T-helper 2 cell treated with Interferon-gamma antibody and Interleukin-4, amounts not matched to agents 100 ng/mL and 5 ng/mL, for 36 hours (primary cell): Measurements from ENCODE around the gene SLC11A1. TPM values are rescaled to one million over a fixed set of nuclear protein-coding genes. Genes with fewer than 3 reads are reported as not detected.

ENCODE experiments used
- intact Hi-C: fragments of 100-400 bp; cut with micrococcal nuclease; formaldehyde crosslinking; loops from one replicate; pipeline ENCODE4 v1.15.1; 2023
- total RNA-seq: library from RNA; stranded (reverse); gene quantifications from 2 replicates; pipeline ENCODE4 v1.2.3, GENCODE V29; 2022

The SLC11A1 gene
- total RNA-seq, 1 donor from 2014 or later: 0.16 TPM

DNA sequence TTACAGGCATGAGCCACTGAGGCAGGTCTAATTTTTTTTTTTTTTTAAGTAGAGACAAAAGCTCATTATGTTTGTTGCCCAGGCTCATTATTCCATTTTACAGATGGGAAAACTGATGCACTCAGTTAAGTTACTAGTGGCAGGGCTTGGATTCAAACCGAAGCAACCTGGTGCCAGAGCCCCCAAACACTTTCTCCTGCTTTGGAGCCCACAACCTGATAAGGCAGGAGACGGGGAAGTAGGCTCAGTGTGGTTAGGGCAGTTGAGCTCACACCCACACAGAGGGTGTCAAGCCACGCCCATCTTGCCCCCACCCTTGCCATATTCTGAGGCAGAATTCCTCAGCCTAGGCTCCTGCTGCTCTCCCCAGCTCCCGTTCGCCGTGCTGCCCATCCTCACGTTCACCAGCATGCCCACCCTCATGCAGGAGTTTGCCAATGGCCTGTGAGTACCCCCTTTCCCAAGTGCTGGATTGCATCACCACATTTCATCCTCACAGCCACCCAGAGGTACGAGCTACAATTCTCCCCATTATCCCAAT lies 11.7 kb downstream of the SLC11A1 start:
- intact Hi-C loops: no loop called here

DNA sequence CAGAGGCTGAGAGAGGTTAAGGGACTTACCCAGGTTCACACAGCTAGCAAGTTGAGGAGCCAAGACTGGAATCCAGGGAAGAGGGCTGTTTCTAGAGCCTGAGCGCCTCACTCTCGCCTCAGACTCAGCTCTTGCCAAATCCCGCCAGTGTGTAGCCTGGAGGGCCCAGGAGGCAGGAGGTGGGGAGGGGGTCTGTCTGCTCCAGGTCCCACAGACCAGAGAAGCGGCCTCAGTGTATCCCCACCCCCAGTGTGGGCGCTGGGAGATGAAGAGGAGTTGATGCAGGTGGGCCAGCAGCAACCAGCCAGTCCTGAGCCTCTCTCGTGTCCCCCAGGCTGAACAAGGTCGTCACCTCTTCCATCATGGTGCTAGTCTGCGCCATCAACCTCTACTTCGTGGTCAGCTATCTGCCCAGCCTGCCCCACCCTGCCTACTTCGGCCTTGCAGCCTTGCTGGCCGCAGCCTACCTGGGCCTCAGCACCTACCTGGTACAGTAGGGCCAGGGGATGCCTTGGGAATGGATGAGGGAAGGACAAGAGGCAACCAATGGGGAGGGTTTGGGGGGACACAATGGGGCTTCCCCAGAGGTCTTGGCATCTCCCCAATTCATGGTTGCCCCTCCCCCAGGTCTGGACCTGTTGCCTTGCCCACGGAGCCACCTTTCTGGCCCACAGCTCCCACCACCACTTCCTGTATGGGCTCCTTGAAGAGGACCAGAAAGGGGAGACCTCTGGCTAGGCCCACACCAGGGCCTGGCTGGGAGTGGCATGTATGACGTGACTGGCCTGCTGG lies 12.4 kb downstream of the SLC11A1 start:
- intact Hi-C loops: loop anchor here (5.0 kb wide), 2 partner anchors 503 to 783 kb away; partner anchors contain the start of genes CNPPD1 and RETREG2

- intact Hi-C loops: loop anchor here (5.0 kb wide), 2 partner anchors 502 to 782 kb away; partner anchors contain the start of genes CNPPD1 and RETREG2
Measured at GRCh38 chr2:218395090-218395444, 13.0 kb downstream of the SLC11A1 start.

DNA sequence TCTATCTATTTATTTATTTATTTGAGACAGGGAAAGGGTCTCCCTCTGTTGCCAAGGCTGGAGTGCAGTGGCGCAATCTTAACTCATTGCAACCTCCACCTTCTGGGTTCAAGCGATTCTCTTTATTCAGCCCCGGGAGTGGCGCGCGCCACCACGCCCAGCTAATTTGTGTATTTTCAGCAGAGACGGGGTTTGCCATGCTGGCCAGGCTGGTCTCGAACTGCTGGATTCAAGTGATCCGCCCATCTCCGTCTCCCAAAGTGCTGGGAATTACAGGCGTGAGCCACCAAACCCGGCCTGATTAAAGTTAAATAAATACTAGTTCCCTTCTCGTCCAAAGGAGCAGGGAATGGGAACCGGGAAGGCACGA lies 13.4 kb downstream of the SLC11A1 start:
- intact Hi-C loops: loop anchor here (5.0 kb wide), 2 partner anchors 502 to 782 kb away; partner anchors contain the start of genes CNPPD1 and RETREG2

GRCh38 chr2:218395826-218396687 lies 14.0 kb downstream of the SLC11A1 start:
- intact Hi-C loops: loop anchor here (1.0 to 5.0 kb wide), 11 partner anchors 10 to 992 kb away; partner anchors contain the start of genes AAMP, ARPC2, BCS1L and CNOT9

DNA sequence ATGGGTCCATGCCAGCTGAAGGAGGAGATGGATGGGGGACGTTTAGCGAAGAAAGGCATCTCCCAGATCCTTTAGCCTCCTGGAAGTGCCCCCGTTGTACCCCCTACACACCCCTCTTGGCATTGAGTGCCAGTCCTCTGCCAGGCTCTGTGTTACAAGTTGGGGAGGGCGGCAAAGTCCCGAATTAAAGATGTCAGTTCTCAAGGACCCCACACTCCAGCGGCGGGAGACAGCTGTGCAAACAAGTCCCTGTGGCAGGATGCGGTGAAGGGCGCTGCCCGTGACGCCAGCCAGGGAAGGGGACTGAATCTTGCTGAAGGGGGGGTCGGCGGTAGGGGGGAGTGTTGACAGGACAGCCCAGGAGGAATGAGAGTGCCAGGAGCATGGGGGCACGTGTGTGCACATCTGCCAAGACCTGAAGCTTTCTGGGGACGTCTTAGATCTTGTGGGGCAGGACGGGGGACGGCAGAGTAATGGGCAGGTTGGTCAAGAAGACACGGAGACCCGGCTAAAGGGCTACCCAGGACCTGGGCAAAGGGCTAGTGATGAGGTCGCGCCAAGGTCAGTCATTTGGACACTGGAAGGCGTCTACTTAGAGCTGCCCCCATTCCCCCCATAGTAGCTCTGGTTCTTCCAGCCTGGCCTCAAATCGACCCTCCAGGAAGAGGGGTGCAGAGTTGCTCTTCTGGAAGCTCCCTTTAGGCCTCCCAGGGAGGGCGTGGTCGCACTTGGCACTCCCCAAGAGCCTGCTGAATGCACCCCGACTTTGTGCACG lies 14.8 kb downstream of the SLC11A1 start:
- intact Hi-C loops: loop anchor here (1.0 to 5.0 kb wide), 11 partner anchors 9 to 991 kb away; partner anchors contain the start of genes AAMP, ARPC2, BCS1L and CNOT9

- intact Hi-C loops: loop anchor here (2.0 to 5.0 kb wide), 3 partner anchors 181 to 780 kb away; partner anchors contain the start of genes ARPC2, CNPPD1 and RETREG2
Measured at GRCh38 chr2:218397463-218397819, 15.4 kb downstream of the SLC11A1 start.

DNA sequence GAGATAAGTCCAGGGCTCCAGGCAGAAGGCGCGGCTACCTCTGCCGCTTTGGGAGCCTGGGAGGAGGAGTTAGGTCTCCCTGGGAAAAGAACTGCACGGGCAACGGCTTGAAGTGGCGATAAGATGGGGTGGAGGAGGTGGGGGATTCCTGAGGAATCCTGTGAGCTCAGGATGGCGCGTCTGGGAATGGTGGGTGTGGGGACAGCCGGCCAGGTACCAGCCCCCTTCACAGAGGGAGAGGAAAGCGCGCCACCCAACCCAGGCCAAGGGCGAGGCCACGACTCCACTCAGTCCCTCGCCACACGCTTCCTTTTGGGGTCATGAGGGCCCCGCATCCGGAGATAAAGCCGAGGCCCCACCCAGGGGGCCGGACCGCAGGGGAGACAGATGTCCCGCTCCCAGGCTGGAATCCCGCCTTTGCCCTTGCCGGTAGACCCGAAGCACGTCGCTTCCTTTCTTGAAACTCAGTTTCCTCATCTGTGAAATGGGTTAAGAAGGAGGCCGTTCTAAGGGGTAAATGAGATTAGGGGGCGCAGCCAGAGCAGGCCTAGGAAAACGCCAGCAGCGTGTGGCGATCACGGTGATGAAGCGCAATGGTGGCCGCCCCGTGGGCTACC lies 15.9 kb downstream of the SLC11A1 start:
- intact Hi-C loops: loop anchor here (2.0 to 5.0 kb wide), 3 partner anchors 181 to 779 kb away; partner anchors contain the start of genes ARPC2, CNPPD1 and RETREG2

DNA sequence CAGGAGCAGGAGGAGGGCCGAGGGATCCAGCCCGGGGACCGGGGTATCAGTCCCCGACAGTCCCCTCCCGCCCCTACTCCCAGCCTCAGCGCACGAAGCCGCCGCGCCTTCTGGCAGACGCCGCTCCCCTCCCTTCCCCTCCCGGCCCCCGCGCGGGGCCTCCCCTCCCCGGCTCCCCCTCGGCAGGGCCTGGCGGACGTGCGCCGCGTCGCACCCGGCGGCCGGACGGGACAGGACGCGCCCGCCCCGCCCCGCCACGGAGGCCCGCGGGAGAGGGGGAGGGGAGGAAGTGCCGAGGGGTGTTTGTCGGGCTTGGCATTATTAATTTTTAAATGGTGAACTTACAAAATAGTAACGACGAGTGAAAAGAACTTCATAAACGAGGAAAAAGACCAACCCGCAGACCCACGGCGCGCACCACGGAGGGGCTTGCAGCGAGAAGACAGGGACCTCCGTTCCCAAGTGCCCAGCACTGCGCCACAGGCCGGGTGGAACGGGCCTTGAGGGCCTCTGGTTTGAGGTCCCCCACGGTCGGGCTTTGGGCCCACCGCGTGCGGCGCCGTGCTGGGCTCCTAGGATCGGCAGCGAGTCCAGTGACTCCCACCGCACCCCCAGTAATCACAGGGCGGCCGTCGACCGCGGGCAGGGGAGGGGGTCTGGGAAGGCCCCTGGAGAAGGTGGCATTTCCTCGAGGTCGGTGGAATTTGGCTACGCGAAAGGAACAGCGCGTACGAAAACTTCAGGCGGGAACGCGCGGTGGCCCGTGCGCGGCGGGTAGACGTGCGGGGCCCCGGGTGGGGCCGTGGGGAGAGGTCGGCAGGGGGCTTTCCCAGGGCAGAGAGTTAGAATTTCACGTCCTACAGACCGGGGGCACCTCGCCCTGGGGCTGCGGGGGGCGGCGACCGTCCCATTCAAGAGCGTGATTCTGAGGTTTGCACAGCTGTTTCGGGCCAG lies 16.6 kb downstream of the SLC11A1 start:
- intact Hi-C loops: loop anchor here (1.0 to 5.0 kb wide), 3 partner anchors 106 to 779 kb away; partner anchors contain the start of genes CNPPD1, RETREG2 and TMBIM1

- intact Hi-C loops: loop anchor here (1.0 to 5.0 kb wide), 3 partner anchors 107 to 778 kb away; partner anchors contain the start of genes CNPPD1, RETREG2 and TMBIM1
Measured at GRCh38 chr2:218399391-218400166, 17.5 kb downstream of the SLC11A1 start, which contains the start of gene CTDSP1. CTDSP1 (plus strand) TSS chr2:218399868; CDS start chr2:218400091, 223 bp downstream.

DNA sequence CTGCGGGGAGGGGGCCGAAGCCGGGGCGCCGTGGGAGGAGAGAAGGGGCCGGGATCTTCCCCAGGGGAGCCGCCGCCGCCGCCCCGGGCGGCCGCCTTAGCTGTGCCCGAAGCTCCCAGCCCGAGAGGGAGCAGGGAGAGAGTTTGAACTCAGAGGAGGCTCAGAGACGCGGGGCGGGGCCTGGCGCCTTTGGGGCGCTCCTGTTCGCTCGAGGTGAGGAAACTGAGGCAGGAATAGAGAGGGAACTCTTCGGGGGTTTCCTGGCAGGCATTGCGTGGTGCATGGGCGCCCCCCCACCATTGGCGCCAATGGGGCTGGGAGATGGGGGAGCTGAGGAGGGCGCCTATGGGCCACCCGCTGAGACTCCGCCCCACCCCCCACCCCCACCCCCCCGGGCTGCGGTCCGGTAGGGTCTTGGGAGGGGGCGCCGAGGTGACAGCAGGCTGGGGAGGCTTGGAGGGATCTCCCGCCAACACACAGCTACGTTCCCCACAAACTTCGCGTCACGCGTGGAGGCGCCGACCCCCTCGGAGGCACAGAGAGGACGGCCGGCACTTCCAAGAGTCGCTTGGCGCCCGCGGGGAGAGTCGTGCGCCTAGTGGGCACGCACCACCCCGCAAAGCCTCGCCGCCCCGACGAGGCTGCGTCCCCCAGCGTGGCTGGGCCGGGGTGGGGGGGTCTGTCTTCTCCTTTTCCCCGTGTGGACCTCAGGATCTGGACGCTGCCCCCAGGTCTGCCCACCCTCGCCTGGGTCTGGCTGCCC lies 18.3 kb downstream of the SLC11A1 start:
- intact Hi-C loops: no loop called here

DNA sequence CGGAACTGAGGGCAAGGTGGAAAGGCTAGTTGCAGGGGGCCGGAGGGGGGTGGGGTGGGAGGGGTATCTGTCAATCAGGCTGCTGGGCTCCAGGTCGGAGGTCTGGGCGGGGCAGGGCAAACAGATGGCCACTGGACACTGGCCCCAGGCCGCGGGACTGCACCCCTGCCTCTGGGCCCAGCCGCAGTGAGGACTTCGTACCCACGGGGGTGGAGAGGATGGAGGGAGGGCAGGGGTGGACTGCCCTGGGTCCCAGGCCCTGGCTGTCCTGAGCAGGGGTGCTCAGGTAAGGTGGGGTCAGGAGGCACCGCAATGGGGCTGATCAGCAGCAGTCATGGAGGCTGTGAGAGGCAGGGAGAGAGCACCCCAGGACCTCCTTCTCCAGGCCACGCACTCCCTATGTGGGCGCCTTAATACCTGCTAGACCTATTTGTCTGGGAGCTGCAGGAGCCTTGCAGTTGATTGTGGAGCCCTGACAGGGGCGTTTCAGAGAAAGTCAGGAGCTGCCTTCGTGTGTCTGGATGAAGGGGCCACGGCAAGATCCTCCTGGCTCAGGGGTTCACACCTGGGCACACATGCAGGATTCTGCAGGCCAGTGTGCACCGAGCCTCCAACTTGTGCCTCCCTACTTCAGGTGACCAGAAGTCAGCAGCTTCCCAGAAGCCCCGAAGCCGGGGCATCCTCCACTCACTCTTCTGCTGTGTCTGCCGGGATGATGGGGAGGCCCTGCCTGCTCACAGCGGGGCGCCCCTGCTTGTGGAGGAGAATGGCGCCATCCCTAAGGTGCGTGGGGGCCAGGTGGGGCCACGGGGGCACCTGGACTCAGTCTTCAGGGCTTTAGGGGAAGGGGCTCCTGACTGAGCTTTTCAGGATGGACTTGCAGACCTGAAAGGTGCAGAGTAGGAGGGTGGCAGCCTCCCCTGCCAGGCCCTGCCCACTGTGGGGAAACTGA lies 19.1 kb downstream of the SLC11A1 start:
- intact Hi-C loops: no loop called here

DNA sequence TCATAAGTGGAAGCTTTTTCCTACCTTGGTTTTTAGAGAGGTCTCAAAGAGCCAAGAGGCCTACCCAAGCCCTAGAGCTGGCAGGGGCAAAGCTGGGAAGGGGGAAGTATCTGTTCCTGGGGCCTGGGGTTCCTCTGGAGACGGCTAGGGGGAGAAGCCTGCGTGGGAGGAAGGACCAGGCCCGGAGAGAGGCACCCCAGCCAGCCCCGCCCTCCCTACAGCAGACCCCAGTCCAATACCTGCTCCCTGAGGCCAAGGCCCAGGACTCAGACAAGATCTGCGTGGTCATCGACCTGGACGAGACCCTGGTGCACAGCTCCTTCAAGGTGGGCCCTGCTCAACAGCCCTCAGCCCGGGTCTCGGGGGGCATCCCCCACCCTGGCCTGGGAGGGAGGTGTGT lies 19.8 kb downstream of the SLC11A1 start:
- intact Hi-C loops: no loop called here

- intact Hi-C loops: no loop called here
Measured at GRCh38 chr2:218402491-218402901, 20.4 kb downstream of the SLC11A1 start.

DNA sequence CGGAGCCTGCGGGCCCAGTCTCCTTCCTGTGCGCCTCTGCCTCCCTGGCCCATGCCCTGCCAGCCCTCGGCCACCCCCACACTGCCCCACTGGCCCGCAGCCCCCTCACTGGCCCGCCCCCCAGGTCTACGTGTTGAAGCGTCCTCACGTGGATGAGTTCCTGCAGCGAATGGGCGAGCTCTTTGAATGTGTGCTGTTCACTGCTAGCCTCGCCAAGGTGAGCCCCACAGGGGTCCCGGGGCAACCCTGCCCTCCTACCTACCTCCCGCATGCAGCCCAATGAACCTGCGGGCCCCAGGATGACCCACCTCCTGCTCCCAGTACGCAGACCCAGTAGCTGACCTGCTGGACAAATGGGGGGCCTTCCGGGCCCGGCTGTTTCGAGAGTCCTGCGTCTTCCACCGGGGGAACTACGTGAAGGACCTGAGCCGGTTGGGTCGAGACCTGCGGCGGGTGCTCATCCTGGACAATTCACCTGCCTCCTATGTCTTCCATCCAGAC lies 20.9 kb downstream of the SLC11A1 start:
- intact Hi-C loops: no loop called here

DNA sequence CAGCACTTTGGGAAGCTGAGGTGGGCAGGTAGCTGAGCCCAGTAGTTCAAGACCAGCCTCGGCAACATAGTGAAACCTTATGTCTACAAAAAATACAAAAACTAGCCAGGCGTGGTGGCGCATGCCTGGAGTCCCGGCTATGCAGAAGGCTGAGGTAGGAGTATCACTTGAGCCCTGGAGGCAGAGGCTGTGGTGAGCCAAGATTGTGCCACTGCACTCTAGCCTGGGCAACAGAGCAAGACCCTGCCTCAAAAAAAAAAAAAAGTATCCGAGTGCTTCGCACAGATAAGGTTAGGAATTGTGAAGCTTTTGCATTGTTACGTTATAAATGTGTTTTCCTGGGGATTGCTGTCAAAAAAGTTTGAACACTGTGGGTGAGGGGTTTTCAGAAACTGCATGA lies 21.7 kb downstream of the SLC11A1 start:
- intact Hi-C loops: no loop called here
